Natural killer cell (primary cell): ENCODE data around the gene ZNF160. TPM values are rescaled to one million over a fixed set of nuclear protein-coding genes. Genes with fewer than 3 reads are reported as not detected.
"Not testable (repeated sequence)": the region's sequence is repeated elsewhere in the genome, so short reads cannot be mapped to it uniquely, and the experiment has no call there.

Experiments used
- ATAC-seq, 3 donors: fragments of 150-1000 bp in 2 of 3; fragments of 200-7000 bp in 1 of 3; cut with Tn5 transposase; 1 replicate in 1 of 3; 2 replicates in 2 of 3; pipeline ENCODE4 v1.10.0; 2021; ENCODE audit warnings: mild to moderate bottlenecking in 2 of 3, moderate library complexity in 2 of 3
- DNase-seq, 2 donors: peaks; one replicate each; pipeline versions ENCODE4 v3.0.0 to v3.0.0-alpha.2; 2013 to 2021; ENCODE audit warnings: mixed read lengths in 1 of 2
- H3K27ac ChIP-seq: one replicate; pipeline ENCODE4 v1.5.1; 2013; ENCODE audit warnings: mild to moderate bottlenecking, low read length
- H3K27me3 ChIP-seq: one replicate; pipeline ENCODE4 v1.6.1; 2013; ENCODE audit warnings: low read length; ENCODE audit not compliant: control insufficient read depth, insufficient read depth
- H3K36me3 ChIP-seq: one replicate; pipeline ENCODE4 v1.6.1; 2013; ENCODE audit warnings: low read length; ENCODE audit not compliant: control insufficient read depth, insufficient read depth
- H3K4me1 ChIP-seq: one replicate; pipeline ENCODE4 v1.6.1; 2013; ENCODE audit warnings: low read length; ENCODE audit not compliant: control insufficient read depth, insufficient read depth
- H3K4me3 ChIP-seq: one replicate; pipeline ENCODE4 v1.5.1; 2013; ENCODE audit warnings: low read length
- H3K9me3 ChIP-seq: one replicate; pipeline ENCODE4 v1.6.1; 2013; ENCODE audit warnings: low read length; ENCODE audit not compliant: control insufficient read depth, insufficient read depth
- H3K27ac Mint-ChIP-seq, 2 donors: one replicate each; pipeline ENCODE4 v1.8.0; 2022; ENCODE audit warnings: mild to moderate bottlenecking in 2 of 2, mixed read lengths in 2 of 2, moderate library complexity in 1 of 2
- H3K27me3 Mint-ChIP-seq, 2 donors: one replicate each; pipeline ENCODE4 v1.8.0; 2022; ENCODE audit warnings: low read depth in 2 of 2, mixed read lengths in 2 of 2
- H3K36me3 Mint-ChIP-seq: one replicate; pipeline ENCODE4 v1.8.0; 2022; ENCODE audit warnings: mixed read lengths
- H3K4me1 Mint-ChIP-seq, 2 donors: one replicate each; pipeline ENCODE4 v1.8.0; 2022; ENCODE audit warnings: mixed read lengths in 2 of 2
- H3K4me3 Mint-ChIP-seq: one replicate; pipeline ENCODE4 v1.8.0; 2022; ENCODE audit warnings: mild to moderate bottlenecking, moderate library complexity, mixed read lengths
- H3K9me3 Mint-ChIP-seq, 2 donors: one replicate each; pipeline ENCODE4 v1.8.0; 2022; ENCODE audit warnings: mixed read lengths in 2 of 2
- CTCF ChIP-seq: fragments of 200-600 bp; IDR thresholded peaks from one replicate; pipeline ENCODE4 v1.8.0; 2022; ENCODE audit warnings: antibody characterized with exemption
- WGBS: methylation state at CpG from one replicate; pipeline ENCODE4 v1.1.7; 2013; ENCODE audit warnings: missing lambda C conversion rate; ENCODE audit not compliant: insufficient coverage; 5-methylcytosine and 5-hydroxymethylcytosine counted together
- intact Hi-C: fragments of 100-400 bp; cut with micrococcal nuclease; formaldehyde crosslinking; loops from one replicate; pipeline ENCODE4 v1.14.2; 2022
- total RNA-seq, 4 donors: library from RNA; stranded (reverse); fragments of 120-200 nt in 1 of 4; gene quantifications; one replicate each; pipeline versions ENCODE4 v1.2.3 to v1.2.4, GENCODE V29; 2013 to 2022

ZNF160 gene
- total RNA-seq, 3 donors from 2014 or later (not counting 1 experiment from before 2014, with no cell fraction given), result 43.9 to 54.9 (median 54.7) TPM

GRCh38 chr19:53034948-53035675, 68.1 kb downstream of the ZNF160 start:
- 80% methylated on average over 4 of the region's 4 CpGs for WGBS
- intact Hi-C loops, result no loop called here

GRCh38 chr19:53034054-53034453, 69.2 kb downstream of the ZNF160 start:
- Mint-ChIP-seq H3K4me1 (peaks cover 0 to 8% of the 10 kb centered on the region in 2 donors), H3K27ac (no peak overlapping the region), H3K4me3 (no peak overlapping the region), H3K9me3 (peaks cover 12 to 18% of the 10 kb centered on the region in 2 donors), H3K36me3 (peaks cover 17% of the 10 kb centered on the region), H3K27me3 (peaks cover 0 to 8% of the 10 kb centered on the region in 2 donors)
- Histone ChIP-seq H3K27ac (no peak overlapping the region), H3K4me3 (no peak overlapping the region), H3K9me3 (peaks cover 40% of the 10 kb centered on the region), H3K4me1 (peaks cover 5% of the 10 kb centered on the region), H3K27me3 (no peaks in the 10 kb centered on the region), H3K36me3 (no peaks in the 10 kb centered on the region)
- ATAC-seq, result no peak
- TF ChIP-seq CTCF, result no peak
- WGBS, result 100% methylated on average over 1 of the region's 2 CpGs
- no peak for DNase-seq
- intact Hi-C loops, result no loop called here

More at GRCh38 chr19:53034948-53035675, 68.1 kb downstream of the ZNF160 start:
- Histone ChIP-seq H3K4me3 (no peak overlapping the region), H3K27me3 (no peaks in the 10 kb centered on the region), H3K4me1 (peaks cover 5% of the 10 kb centered on the region), H3K36me3 (no peaks in the 10 kb centered on the region), H3K9me3 (peaks cover 35% of the 10 kb centered on the region), H3K27ac (no peak overlapping the region)
- H3K27me3 Mint-ChIP-seq, result peaks cover 0 to 8% of the 10 kb centered on the region in 2 donors
- H3K4me1 Mint-ChIP-seq, result peaks cover 0 to 8% of the 10 kb centered on the region in 2 donors
- TF ChIP-seq CTCF, result no peak
- H3K9me3 Mint-ChIP-seq, result peaks cover 12 to 18% of the 10 kb centered on the region in 2 donors
- DNase-seq, result no peak
- peaks cover 17% of the 10 kb centered on the region for H3K36me3 Mint-ChIP-seq
- no peak overlapping the region for H3K27ac Mint-ChIP-seq
- no peak for ATAC-seq
- no peak overlapping the region for H3K4me3 Mint-ChIP-seq

GRCh38 chr19:53028306-53028705, 74.9 kb downstream of the ZNF160 start:
- intact Hi-C loops, H3K27me3 Mint-ChIP-seq, H3K36me3 ChIP-seq, H3K9me3 Mint-ChIP-seq, DNase-seq, H3K4me1 Mint-ChIP-seq, H3K27ac ChIP-seq, H3K4me1 ChIP-seq, H3K4me3 ChIP-seq, ATAC-seq, H3K4me3 Mint-ChIP-seq, H3K27ac Mint-ChIP-seq, H3K36me3 Mint-ChIP-seq, H3K27me3 ChIP-seq: not testable (repeated sequence)
- 53% methylated on average over 6 of the region's 7 CpGs for WGBS
- H3K9me3 ChIP-seq, result peaks cover 14% of the 10 kb centered on the region

GRCh38 chr19:53019684-53020083, 83.5 kb downstream of the ZNF160 start:
- Histone ChIP-seq H3K4me3 (no peak overlapping the region), H3K9me3 (peaks cover 3% of the 10 kb centered on the region), H3K36me3 (no peaks in the 10 kb centered on the region), H3K27me3 (no peaks in the 10 kb centered on the region), H3K27ac (no peak overlapping the region), H3K4me1 (no peaks in the 10 kb centered on the region)
- Mint-ChIP-seq H3K27me3 (no peaks in the 10 kb centered on the region), H3K4me1 (no peaks in the 10 kb centered on the region), H3K9me3 (peaks cover 0 to 3% of the 10 kb centered on the region in 2 donors), H3K27ac (no peak overlapping the region), H3K36me3 (peaks cover 14% of the 10 kb centered on the region), H3K4me3 (no peak overlapping the region)
- intact Hi-C loops, result no loop called here
- 23% methylated on average over 1 of the region's 1 CpG for WGBS
- TF ChIP-seq CTCF, result no peak
- ATAC-seq (no peak), DNase-seq (peak in 1 of 2 donors; percentile 11)

Other genes starting within 250 kb of the ZNF160 start
- 10 to 100 TPM; 20.1 to 25.4 (median 24.1) TPM for gene ZNF468, start 245.8 kb downstream of the ZNF160 start, total RNA-seq
- gene ZNF320, start 205.8 kb downstream of the ZNF160 start, total RNA-seq, result 10 to 100 TPM; 10.3 to 14.0 (median 11.9) TPM
- gene ZNF888, start 180.0 kb downstream of the ZNF160 start, total RNA-seq, result 10 to 100 TPM in 1 of 3 donors, 1 to 10 TPM in 2; 5.1 to 13.5 (median 8.0) TPM
- gene ZNF816, start 140.5 kb downstream of the ZNF160 start, total RNA-seq, result 10 to 100 TPM in 1 of 3 donors, 1 to 10 TPM in 2; 4.1 to 11.3 (median 7.7) TPM
- not detected for gene ERVV-1, start 89.5 kb downstream of the ZNF160 start, total RNA-seq
- not detected for gene ERVV-2, start 58.7 kb downstream of the ZNF160 start, total RNA-seq
- gene ZNF415, start 29.5 kb upstream of the ZNF160 start, total RNA-seq, result 1 to 10 TPM; 1.3 to 3.1 (median 1.7) TPM
- gene ZNF347, start 55.6 kb upstream of the ZNF160 start, total RNA-seq, result 1 to 10 TPM; 5.8 to 10.0 (median 9.2) TPM
- 1 to 10 TPM; 3.4 to 5.3 (median 4.9) TPM for gene ZNF665, start 89.9 kb upstream of the ZNF160 start, total RNA-seq
- gene ZNF677, start 151.5 kb upstream of the ZNF160 start, total RNA-seq, result 10 to 100 TPM; 16.4 to 19.8 (median 18.4) TPM
- gene VN1R2, start 154.9 kb upstream of the ZNF160 start, total RNA-seq, result not detected
- not detected for gene VN1R4, start 164.3 kb upstream of the ZNF160 start, total RNA-seq
- gene ZNF845, start 230.3 kb upstream of the ZNF160 start, total RNA-seq, result 10 to 100 TPM in 1 of 3 donors, 1 to 10 TPM in 2; 8.7 to 13.2 (median 9.0) TPM